ENCODE measurements around the gene IGSF9.

Gene IGSF9

GRCh38 chr1:159930634-159931033 is 14.8 kb downstream of the IGSF9 start:
- no peak for TF ChIP-seq CTCF (conservative IDR thresholded peaks at IDR 0.05; ENCODE audit: control insufficient read depth, insufficient read depth, low read depth, low read length)
- no peak overlapping the region for H3K4me3 ChIP-seq (ENCODE audit: control insufficient read depth, low read depth, low read length)
- no peak for DNase-seq (ENCODE audit: low read depth)

DNA sequence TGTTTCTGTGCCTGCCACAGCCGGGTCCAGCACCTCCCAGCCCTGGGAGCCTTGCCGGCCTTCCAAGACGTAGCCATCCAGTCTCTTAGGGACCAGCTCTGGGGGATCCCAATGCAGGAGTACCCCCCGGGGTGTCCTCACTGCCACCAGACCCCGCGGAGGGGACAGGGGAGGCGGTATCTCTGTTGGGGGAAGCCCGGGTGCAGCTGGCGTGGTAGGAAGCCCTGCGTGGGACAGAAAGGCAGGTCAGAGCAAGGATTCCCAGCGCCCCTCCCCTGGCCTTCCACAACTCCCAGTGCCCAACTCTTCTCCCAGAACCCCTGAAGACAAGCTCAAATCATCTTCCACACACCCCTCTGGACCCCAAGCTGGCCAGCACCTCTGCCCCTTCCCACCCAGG is 15.2 kb downstream of the IGSF9 start:
- DNase-seq (ENCODE audit: low read depth): no peak
- no peak overlapping the region for H3K4me3 ChIP-seq (ENCODE audit: control insufficient read depth, low read depth, low read length)
- TF ChIP-seq CTCF (conservative IDR thresholded peaks at IDR 0.05; ENCODE audit: control insufficient read depth, insufficient read depth, low read depth, low read length): no peak

- no peak overlapping the region for H3K4me3 ChIP-seq (ENCODE audit: control insufficient read depth, low read depth, low read length)
- no peak for TF ChIP-seq CTCF (conservative IDR thresholded peaks at IDR 0.05; ENCODE audit: control insufficient read depth, insufficient read depth, low read depth, low read length)
- no peak for DNase-seq (ENCODE audit: low read depth)
Measured at GRCh38 chr1:159929155-159930051, 16.0 kb downstream of the IGSF9 start.

DNA sequence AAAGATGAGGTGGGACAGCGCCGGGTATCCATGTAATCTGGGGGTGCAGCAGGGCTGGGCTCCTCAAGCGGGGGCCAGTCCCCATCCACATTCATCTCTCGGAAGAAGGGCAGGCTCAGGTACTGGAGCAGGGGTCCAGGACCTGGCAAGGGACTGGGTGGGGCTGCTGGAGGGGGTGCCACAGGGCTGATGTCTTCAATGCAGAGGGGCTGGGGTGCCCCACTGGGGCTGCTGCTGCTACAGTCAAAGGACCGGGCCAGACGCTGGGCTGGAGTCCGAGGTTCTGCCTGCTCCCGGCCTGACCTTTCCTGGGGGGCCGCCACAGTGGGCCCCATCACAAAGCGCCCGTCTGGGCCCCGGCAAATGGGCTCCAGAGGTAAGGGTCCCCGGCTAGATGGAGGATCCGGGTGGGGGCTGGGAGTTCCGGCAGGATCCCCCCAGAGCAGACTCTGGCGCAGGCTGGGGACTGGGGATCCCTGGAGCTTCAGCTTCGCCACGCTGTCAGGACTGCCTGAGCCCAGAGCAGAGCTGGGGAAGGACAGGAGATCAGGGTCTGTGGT is 16.8 kb downstream of the IGSF9 start:
- DNase-seq (ENCODE audit: low read depth): no peak
- no peak overlapping the region for H3K4me3 ChIP-seq (ENCODE audit: control insufficient read depth, low read depth, low read length)
- no peak for TF ChIP-seq CTCF (conservative IDR thresholded peaks at IDR 0.05; ENCODE audit: control insufficient read depth, insufficient read depth, low read depth, low read length)

DNA sequence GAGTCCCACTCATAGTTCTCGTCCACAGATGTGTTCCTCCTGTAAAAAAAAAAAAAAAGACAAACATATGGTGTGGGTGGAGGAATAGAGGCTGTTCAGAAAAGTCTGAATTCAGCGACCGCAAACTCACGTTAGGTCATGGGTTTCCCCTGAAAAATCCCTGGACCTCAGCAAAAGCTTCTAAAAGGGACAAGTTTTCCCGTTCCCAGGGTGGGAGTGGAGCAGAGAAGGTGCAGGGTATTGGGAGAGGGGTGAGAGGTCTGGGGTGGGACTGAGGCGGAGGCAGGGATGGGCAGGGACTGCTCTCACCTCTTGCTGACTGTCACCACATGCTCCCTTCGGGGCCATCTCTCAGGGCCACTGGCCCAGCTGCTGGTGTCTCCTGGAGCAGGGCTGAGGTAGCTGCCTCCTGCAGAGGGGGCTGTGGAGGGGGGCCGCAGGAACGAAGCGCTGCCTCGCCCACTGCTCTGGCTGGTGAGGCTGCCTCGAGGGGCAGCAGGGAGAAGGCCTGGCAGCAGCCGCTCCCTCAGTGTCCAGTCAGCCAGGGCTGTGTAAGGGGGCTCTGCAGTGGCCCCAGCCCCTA is 17.5 kb downstream of the IGSF9 start:
- peak; percentile 39 for DNase-seq (ENCODE audit: low read depth)
- TF ChIP-seq CTCF (conservative IDR thresholded peaks at IDR 0.05; ENCODE audit: control insufficient read depth, insufficient read depth, low read depth, low read length): no peak
- H3K4me3 ChIP-seq (ENCODE audit: control insufficient read depth, low read depth, low read length): no peak overlapping the region

DNA sequence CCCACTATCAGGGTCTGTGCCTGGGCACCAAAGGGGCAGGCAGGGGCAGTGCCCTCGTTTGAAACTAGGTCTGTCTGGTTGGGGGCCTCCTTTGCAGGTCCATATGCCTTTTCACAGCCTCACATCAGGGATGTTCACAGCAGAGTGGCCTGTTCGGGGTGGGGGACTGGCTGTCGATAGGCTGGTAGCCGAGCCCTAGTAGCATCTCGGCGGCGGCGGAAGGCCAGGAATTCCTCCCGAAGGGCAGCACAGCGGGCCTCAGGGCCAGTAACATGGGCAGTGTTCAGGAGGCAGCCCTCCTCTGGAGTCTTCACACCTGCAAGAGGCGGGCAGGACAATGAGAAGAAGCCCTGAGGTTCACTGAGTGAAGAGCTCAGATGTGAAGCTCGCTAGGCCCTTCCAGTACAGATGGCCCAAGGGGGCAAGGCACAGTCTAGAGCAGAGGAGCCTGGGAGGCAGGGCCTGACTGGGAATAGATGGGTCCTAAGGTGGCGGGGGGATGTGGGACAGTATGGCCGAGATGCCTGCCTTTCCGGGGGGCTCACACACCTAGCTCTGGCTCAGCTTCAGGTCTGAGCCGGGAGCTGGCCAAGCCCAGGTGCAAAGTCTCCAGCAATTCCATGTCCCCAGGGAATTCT is 18.1 kb downstream of the IGSF9 start:
- no peak for TF ChIP-seq CTCF (conservative IDR thresholded peaks at IDR 0.05; ENCODE audit: control insufficient read depth, insufficient read depth, low read depth, low read length)
- H3K4me3 ChIP-seq (ENCODE audit: control insufficient read depth, low read depth, low read length): no peak overlapping the region
- DNase-seq (ENCODE audit: low read depth): no peak

All from fibroblast of mammary gland (primary cell).